Adipocyte (in vitro differentiated cells): ENCODE results near the gene DCLRE1B.

ENCODE experiments used
- DNase-seq: peaks from one replicate; pipeline ENCODE4 v3.0.0-alpha.2; 2015; ENCODE audit warnings: low read depth
- H3K27me3 ChIP-seq: replicated peaks from 2 replicates; pipeline ENCODE4 v1.7.0; 2013; ENCODE audit warnings: mild to moderate bottlenecking, low read length, moderate library complexity; ENCODE audit not compliant: control insufficient read depth, insufficient read depth
- H3K36me3 ChIP-seq: 2 replicates; pipeline ENCODE4 v1.7.0; 2013; ENCODE audit warnings: low read length, mild to moderate bottlenecking, moderate library complexity; ENCODE audit not compliant: control insufficient read depth, insufficient read depth, severe bottlenecking
- H3K4me1 ChIP-seq: 2 replicates; pipeline ENCODE4 v1.7.0; 2013; ENCODE audit warnings: mild to moderate bottlenecking, low read length, moderate library complexity; ENCODE audit not compliant: control insufficient read depth, insufficient read depth
- H3K4me3 ChIP-seq: 2 replicates; pipeline ENCODE4 v1.7.0; 2013; ENCODE audit warnings: mild to moderate bottlenecking, low read length, moderate library complexity
- H3K9ac ChIP-seq: 2 replicates; pipeline ENCODE4 v1.7.0; 2013; ENCODE audit warnings: mild to moderate bottlenecking, low read length, moderate library complexity
- H3K9me3 ChIP-seq: 2 replicates; pipeline ENCODE4 v1.7.0; 2013; ENCODE audit warnings: mild to moderate bottlenecking, low read length, moderate library complexity; ENCODE audit not compliant: control insufficient read depth

DCLRE1B gene

DNA sequence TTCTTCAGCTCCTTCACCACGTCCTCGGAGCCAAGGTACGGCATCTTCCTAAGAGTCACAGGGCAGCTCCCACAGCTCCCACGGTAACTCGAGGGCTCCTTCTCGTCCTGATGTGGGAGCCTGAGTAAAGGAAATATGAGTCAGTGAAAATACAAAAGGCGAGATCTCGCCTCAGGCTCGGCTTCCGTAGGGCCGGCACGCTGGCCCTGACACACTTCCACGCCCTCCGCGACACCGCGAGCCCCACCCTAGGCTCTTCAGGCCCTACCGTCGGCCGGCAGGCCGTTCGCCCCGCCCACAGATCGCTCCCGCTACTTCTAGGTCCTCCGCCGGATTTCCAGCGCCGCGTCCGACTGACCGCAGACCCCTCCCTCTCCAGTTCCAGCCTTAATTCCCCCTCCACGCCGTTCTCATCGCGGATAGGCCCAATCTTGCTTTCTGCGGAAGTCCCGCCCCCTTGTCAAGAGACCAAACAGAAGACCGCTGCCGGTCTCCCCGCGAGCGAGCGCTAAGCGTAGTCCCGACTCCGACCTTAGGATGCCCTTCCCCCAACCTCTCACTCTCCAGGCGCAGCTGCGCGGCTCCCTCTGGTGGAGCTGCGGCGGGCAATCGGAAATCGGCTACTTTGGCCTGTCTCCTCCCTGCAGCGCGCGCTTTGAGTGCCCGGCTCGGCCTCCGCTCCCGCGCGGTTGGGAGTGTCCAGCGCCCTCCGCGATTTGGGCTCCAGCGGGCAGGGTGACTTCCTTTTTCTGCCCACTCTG, at the start of gene DCLRE1B, which contains the start of gene AP4B1:
DCLRE1B (plus strand) TSS at position 653 of the 761 bp plus-strand sequence. CDS start 261 bp downstream, outside the sequence.
AP4B1 (minus strand) TSS at position 126 of the 761 bp plus-strand sequence; CDS start at position 44, 82 bp downstream.
- Histone ChIP-seq H3K4me3 (peak within 1 kb of the TSS; percentile 89), H3K4me1 (peaks cover 17% of the 10 kb centered on the region), H3K9ac (peak within 1 kb of the TSS; percentile 92), H3K9me3 (no peaks in the 10 kb centered on the region), H3K36me3 (peaks cover 17% of the 10 kb centered on the region), H3K27me3 (no peaks in the 10 kb centered on the region)
- peak; percentile 100 for DNase-seq

DNA sequence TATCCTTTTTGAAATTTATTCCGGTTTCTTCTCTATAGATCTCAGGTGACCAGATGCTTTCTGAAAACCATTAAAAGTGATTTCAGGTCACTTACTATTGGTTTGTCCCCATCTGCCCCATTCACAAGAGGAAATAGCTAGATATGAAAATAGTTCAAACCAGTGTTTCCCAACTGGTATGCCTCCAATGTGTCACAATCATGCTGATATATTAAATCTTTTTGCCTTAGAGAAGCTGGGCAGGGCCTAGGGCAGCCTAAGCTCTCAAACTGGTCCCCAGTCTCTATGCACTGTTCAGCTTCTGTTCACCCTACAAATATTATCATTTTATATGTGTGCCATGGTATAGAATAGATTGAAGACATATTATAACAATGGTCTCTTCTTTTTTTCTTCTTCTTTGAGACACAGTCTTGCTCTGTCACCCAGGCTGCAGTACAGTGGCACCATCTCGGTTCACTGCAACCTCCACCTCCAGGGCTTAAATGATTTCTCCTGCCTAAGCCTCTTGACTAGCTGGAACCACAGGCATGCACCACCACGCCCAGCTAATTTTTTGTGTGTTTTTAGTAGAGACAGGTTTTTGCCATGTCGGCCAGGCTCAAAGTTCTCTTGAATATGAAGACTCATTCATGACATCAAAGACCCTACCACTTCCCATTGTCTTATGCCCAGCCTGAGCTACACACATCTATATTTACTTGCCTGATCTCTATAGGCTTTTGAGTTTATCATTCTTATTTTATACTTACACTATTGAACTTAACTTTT, 49.3 kb upstream of the DCLRE1B start:
- no peak overlapping the region for H3K9ac ChIP-seq
- H3K36me3 ChIP-seq: no peaks in the 10 kb centered on the region
- H3K4me1 ChIP-seq: peaks cover 57% of the 10 kb centered on the region
- DNase-seq: peak; percentile 27
- H3K4me3 ChIP-seq: peak overlapping the region; percentile 5
- no peaks in the 10 kb centered on the region for H3K9me3 ChIP-seq
- no peaks in the 10 kb centered on the region for H3K27me3 ChIP-seq

DNA sequence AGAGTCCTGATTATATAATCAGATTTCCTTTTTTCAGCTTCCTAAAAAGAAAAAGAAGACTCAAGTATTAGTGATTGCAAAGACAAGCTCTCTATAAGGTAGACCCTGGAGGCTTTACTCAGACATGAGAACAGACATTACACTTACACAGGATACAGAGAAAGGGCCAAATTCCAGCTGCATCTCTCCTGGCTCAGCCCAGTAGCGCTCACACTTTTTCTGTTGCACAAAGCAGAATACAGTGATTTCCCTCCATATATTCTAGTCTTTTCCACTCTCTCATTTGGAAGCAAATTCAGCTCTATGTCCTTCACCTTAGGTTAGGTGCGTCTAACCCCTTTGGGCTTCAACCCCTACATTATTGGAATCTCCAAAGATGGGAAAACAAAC, 48.7 kb upstream of the DCLRE1B start:
- Histone ChIP-seq H3K9me3 (no peaks in the 10 kb centered on the region), H3K9ac (no peak overlapping the region), H3K4me3 (peak overlapping the region; percentile 2), H3K4me1 (peaks cover 57% of the 10 kb centered on the region), H3K36me3 (no peaks in the 10 kb centered on the region), H3K27me3 (no peaks in the 10 kb centered on the region)
- peak; percentile 21 for DNase-seq

DNA sequence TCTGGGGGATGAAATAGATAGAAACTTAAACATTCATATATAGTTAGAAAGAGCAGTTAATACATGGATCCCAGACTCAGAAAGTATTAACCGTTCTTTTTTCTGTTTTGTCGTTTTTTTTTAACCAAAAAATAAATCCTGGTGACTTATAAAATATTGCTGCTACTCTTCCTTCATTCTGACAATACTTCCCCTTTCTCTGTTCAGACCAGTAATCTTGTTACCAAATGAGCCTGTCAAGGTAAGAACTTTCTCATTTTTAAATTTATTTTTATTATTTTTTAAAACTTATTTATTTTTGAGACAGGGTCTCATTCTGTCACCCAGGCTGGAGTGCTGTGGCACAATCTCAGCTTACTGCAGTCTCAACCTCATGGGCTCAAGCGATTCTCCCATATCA, 47.4 kb upstream of the DCLRE1B start:
- DNase-seq: no peak
- H3K9me3 ChIP-seq: no peaks in the 10 kb centered on the region
- no peak overlapping the region for H3K4me3 ChIP-seq
- no peak overlapping the region for H3K9ac ChIP-seq
- H3K27me3 ChIP-seq: no peaks in the 10 kb centered on the region
- peaks cover 44% of the 10 kb centered on the region for H3K4me1 ChIP-seq
- no peaks in the 10 kb centered on the region for H3K36me3 ChIP-seq

DNA sequence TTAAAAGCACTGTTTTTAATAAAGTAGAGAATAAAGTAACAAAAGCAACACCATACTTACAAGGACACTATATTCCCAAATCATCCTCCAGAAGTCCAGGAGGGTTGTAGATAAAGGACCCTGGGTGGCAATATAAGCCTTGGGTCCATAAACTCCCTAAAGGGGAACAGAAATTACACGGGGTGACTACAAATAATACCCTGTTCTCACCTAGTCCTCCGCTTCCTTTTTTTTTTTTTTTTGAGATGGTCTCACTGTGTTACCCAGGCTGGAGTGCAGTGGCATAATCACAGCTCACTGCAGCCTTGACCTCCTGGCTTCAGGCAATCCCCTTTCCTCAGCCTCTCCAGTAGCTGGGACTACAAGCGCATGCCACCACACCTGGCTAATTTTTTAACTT, 46.7 kb upstream of the DCLRE1B start:
- Histone ChIP-seq H3K4me3 (no peak overlapping the region), H3K9ac (no peak overlapping the region), H3K9me3 (no peaks in the 10 kb centered on the region), H3K4me1 (peaks cover 44% of the 10 kb centered on the region), H3K27me3 (no peaks in the 10 kb centered on the region), H3K36me3 (no peaks in the 10 kb centered on the region)
- no peak for DNase-seq

DNA sequence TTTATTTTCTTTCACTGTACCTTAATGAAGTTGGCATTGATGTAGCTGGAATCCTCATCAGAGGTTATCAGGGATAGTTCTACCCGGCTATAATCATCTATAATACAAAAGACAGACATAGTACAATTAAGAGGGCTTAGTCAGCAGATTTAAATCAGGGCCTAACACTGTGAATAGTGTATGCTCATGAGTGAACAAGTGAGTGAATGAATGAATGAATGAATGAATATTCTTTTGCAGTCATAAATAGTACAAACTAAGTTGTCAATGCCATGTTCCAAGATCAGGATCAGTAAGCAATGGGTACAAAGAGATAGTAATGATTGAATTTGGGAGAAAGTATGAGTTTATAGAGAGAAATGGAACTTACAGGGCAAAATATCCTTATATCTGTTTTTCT, 46.1 kb upstream of the DCLRE1B start:
- Histone ChIP-seq H3K4me1 (peaks cover 44% of the 10 kb centered on the region), H3K27me3 (no peaks in the 10 kb centered on the region), H3K36me3 (no peaks in the 10 kb centered on the region), H3K4me3 (peak overlapping the region; percentile 64), H3K9ac (peak overlapping the region; percentile 71), H3K9me3 (no peaks in the 10 kb centered on the region)
- no peak for DNase-seq

DNA sequence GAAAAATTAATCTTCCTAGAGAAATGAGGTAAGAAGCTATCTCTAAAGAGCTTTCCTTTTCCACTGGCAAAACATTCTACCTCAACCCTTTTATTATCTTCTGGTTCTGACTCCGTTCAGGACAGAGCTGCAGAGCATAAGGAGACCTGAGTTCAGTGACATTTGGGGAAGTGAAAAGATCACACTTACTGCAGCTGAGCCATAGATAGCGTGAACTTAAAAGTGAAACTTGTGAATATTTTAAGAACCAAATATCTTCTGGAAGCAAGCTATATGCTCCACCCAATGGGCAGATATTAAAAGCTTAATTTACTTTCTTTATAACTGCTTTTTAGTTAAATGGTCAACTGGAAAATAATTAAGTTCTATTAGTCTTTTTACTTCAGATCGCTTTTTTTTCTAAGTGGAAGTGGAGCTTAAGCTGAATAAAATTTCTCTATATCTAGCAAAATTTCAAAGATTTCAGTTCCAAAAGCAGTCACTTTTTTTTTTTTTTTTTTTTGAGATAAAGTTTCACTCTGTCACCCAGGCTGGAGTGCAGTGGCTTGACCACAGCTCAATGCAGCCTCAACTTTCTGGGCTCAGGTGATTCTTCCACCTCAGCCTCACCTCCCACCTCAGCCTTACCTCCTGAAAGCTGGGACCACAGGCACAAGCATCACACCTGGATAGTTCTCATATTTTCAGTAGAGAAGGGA, 45.5 kb upstream of the DCLRE1B start:
- no peak for DNase-seq
- Histone ChIP-seq H3K36me3 (no peaks in the 10 kb centered on the region), H3K4me1 (peaks cover 44% of the 10 kb centered on the region), H3K9me3 (no peaks in the 10 kb centered on the region), H3K27me3 (no peaks in the 10 kb centered on the region), H3K4me3 (peak overlapping the region; percentile 64), H3K9ac (peak overlapping the region; percentile 71)

DNA sequence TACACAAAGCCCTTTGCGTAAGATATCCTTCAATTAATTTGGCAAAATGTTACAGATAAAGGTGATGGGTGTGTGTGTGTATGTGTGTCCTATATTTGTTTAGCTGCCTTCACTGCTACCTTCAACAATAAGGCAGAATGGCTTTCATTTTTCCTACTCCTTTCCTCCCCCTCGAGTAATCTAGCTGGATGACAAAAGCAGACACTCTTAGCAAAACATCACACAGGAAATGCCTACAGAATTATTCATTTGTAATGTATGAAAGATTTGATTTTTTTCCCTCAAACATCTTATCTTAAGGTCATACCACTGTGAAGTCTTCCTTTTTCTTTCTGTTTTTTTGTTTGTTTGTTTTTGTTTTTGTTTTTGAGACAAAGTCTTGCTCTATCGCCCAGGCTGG, 44.2 kb upstream of the DCLRE1B start:
- Histone ChIP-seq H3K9ac (peak overlapping the region; percentile 71), H3K4me1 (peaks cover 33% of the 10 kb centered on the region), H3K36me3 (no peaks in the 10 kb centered on the region), H3K27me3 (no peaks in the 10 kb centered on the region), H3K4me3 (peak overlapping the region; percentile 64), H3K9me3 (no peaks in the 10 kb centered on the region)
- peak; percentile 74 for DNase-seq

DNA sequence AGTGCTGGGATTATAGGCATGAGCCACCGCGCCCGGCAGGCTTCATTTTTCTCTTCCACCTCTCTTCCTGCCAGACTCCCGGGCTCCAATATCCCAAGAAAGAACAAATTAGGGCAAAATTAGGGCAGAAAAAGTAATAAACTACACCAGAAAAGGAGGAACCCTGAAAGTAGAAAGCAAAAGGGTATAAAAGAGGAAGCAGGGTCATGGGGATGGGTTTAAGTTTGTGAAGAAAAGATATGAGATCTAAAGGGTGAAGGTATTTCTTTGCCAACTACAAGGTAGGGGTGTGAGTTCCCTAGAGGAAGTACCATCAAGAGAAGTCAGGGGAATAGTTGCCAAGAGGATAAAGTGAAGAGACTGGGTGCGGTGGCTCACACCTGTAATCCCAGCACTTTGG, 43.5 kb upstream of the DCLRE1B start:
- Histone ChIP-seq H3K27me3 (no peaks in the 10 kb centered on the region), H3K9me3 (no peaks in the 10 kb centered on the region), H3K9ac (no peak overlapping the region), H3K4me3 (no peak overlapping the region), H3K4me1 (peaks cover 26% of the 10 kb centered on the region), H3K36me3 (no peaks in the 10 kb centered on the region)
- DNase-seq: no peak

DNA sequence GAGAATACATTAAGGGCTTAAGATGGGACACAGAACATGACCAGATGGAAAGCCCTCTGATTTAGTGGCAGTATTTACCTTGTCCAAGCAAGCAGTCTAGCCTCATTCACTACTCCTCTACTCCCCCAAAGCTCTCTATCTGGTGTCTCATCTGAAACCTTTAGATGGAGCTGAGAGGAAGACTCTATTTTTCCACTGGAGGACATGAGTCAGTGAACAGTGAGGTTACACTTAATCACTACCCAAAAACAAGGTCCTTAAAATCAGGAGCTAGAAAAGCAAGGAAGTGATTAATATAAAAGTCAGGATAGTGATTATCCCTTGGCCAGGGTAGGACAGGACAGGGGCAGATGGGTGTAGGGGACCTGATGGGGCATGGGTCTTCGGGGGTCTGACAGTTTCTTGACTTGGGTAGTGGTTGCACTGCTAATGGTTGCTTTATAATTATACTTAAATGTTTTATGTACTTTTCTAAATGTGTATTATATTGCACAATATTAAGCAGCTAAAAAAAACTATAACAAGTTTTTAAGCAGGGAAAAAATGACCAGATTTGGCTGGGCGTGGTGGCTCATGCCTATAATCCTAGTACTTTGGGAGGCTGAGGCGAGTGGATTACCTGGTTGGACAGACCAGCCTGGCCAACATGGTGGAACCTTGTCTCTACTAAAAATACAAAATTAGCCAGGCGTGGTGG, 36.6 kb upstream of the DCLRE1B start:
- no peaks in the 10 kb centered on the region for H3K9me3 ChIP-seq
- no peaks in the 10 kb centered on the region for H3K27me3 ChIP-seq
- no peak overlapping the region for H3K4me3 ChIP-seq
- H3K36me3 ChIP-seq: no peaks in the 10 kb centered on the region
- H3K4me1 ChIP-seq: peaks cover 27% of the 10 kb centered on the region
- DNase-seq: peak; percentile 15
- H3K9ac ChIP-seq: no peak overlapping the region
